ENCODE measurements around the gene ARMC8.

- TF ChIP-seq POLR2AphosphoS5 (IDR thresholded peaks at IDR 0.05) = no peak
- no peak for TF ChIP-seq CTCF (IDR thresholded peaks at IDR 0.05)
- no peak for TF ChIP-seq POLR2A (IDR thresholded peaks at IDR 0.05)
- no peak for TF ChIP-seq EP300 (IDR thresholded peaks at IDR 0.05)
Measured at GRCh38 chr3:138241676-138242075, 54.6 kb downstream of the ARMC8 start.
